Dermis lymphatic vessel endothelial cell (primary cell): ENCODE results near the gene SARDH. TPM values are rescaled to one million over a fixed set of nuclear protein-coding genes. Genes with fewer than 3 reads are reported as not detected.

Experiments
- total RNA-seq: library from RNA; depleted of rRNA; stranded (reverse); fragments of >200 nt; gene quantifications from 2 replicates; pipeline ENCODE4 v1.2.1, GENCODE V29; 2014

The SARDH gene, protein sequence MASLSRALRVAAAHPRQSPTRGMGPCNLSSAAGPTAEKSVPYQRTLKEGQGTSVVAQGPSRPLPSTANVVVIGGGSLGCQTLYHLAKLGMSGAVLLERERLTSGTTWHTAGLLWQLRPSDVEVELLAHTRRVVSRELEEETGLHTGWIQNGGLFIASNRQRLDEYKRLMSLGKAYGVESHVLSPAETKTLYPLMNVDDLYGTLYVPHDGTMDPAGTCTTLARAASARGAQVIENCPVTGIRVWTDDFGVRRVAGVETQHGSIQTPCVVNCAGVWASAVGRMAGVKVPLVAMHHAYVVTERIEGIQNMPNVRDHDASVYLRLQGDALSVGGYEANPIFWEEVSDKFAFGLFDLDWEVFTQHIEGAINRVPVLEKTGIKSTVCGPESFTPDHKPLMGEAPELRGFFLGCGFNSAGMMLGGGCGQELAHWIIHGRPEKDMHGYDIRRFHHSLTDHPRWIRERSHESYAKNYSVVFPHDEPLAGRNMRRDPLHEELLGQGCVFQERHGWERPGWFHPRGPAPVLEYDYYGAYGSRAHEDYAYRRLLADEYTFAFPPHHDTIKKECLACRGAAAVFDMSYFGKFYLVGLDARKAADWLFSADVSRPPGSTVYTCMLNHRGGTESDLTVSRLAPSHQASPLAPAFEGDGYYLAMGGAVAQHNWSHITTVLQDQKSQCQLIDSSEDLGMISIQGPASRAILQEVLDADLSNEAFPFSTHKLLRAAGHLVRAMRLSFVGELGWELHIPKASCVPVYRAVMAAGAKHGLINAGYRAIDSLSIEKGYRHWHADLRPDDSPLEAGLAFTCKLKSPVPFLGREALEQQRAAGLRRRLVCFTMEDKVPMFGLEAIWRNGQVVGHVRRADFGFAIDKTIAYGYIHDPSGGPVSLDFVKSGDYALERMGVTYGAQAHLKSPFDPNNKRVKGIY
- under 0.01 and 0.11 TPM in 2 replicates for total RNA-seq

DNA sequence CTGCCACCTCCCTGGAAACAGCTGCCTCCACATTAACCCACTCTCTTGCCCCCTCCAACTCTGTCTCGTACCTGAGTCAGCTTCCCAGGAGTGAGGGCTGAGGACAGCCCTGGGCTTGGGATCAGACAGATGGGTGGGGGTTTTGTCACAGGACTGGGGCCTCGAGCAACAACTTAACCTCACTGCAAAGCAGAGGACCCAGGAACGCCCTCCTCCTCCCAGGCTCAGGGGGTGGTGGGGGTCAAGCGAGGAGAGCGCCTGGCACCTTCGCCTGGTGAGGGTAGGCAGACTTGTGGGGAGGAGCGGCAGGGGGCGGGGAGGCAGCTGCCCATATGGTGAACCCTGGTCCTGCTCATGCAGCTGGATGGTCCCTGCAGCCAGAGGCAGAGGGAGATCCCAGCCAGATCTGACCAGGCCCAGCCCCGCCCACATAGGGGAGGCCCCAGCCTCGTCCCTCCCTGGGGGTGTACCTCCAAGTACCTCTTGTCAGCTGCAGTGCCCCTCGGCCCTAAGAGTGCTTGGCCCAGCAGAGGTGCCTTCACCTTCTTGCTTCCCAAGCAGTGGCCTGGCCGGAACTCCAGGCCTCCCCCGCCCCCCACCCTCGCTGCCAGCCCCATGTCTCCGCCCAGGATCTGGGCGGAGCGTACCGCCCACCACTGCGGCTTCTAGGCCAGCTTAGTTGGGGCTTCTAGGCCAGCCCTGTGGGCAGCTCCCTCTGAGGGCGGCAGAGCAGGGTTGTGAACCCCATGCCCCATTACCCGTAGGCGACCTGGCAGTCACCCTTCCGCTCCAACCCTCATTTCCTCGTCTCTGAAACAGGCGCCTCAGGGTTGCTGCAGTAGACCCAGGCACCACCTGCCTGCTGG, at the start of gene SARDH:
SARDH (minus strand) TSS at position 579 of the 866 bp plus-strand sequence. CDS start 4,179 bp downstream, outside the sequence.

DNA sequence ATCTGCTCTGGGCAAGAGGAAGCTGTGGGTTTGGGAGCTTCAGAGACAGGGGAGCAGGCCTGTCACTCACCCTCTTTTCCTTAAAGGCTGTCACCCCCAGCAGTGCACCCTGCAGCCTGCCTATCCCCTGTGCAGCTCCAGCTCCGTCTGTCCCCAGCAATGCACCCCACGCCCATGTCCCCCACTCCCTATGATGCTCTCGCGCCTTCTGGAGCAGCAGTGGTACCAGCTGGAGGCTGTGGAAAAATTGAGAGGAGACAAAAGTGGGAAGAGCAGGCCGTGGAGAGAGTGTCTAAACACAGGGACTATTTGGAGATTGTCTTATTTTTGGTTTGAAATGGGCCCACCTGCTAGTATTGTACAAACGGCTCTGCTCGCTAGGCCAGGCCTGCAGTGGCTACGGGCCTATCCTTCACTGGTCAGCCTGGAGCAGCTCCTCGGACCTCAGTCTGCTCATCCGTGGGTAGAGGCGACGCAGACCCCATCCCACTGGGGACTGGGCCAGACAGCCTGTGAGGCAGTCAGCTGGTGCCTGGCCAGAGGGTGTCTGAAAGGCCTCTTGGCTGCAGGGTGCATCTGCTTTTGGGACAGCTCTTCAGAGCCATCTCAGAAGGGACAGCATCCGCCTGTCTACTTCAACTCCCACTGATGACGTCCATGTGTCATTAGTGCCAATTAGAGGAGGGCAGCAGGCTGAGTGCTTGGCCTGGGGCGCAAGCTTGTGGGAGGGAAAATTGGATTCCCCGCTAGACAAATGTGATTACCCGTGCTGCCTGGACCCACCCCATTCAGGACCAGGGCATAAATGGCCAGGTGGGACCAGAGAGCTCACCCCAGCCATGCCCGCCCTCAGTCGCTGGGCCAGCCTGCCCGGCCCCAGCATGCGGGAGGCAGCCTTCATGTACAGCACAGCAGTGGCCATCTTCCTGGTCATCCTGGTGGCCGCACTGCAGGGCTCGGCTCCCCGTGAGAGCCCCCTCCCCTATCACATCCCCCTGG, 102.3 kb downstream of the SARDH start, which contains the start of gene DBH:
DBH (plus strand) TSS at position 831 of the 999 bp plus-strand sequence; CDS start at position 840, 9 bp downstream.

Other genes starting within 250 kb of the SARDH start
- gene MYMK, start 213.4 kb downstream of the SARDH start, total RNA-seq = not detected in 2 replicates
- 0.09 and 0.11 TPM in 2 replicates for gene ADAMTSL2, start 203.6 kb downstream of the SARDH start, total RNA-seq
- not detected in 2 replicates for gene FAM163B, start 129.0 kb downstream of the SARDH start, total RNA-seq
- gene DBH, start 102.0 kb downstream of the SARDH start, total RNA-seq = not detected in 2 replicates